CD1c-positive myeloid dendritic cell (primary cell): ENCODE results near the gene NPFF.
"Not testable (repeated sequence)": the region's sequence is repeated elsewhere in the genome, so short reads cannot be mapped to it uniquely, and the experiment has no call there.

Experiments
- DNase-seq: peaks from one replicate; pipeline ENCODE4 v3.0.0-alpha.2; 2016; ENCODE audit errors: extremely low spot score

Gene NPFF

DNA sequence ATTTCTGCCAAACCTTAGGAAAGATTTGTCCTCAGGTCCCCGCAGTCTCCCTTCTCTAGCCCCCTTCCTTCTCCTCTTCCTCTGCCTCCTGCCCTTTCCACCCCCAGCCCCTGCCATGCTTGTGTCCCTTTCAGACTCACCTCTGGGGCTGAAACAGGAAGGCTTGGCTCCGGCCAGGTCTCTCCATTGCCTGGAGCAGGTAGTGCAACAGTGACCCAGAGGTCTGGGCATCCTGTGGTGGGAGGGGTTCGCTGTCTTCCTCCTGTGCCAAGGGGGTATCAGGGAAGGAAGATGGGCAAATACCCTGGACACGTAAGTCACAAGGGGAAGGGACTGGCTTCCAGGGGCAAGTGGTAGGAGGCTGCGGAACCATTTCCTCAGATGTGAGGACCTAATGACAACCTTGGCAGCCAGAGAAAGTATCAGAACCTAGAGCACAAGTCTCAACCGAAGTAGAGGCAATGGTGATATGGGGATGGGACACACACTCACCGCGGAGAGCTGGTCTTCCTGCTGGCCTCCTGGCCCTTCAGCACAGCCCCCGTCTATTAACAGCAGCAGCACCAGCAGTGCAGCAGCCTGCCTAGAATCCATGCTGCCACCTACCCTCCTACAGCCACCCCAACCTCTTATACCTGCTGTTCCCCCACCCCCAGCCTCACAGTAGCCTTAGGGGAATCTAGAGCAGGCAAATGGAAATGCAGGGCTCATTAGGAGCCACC, at the start of gene NPFF:
Gene NPFF, minus strand, starts transcription at position 604 of the 722 bp plus-strand sequence. Its CDS starts 10 bp downstream, at position 594.
- DNase-seq = no peak

DNA sequence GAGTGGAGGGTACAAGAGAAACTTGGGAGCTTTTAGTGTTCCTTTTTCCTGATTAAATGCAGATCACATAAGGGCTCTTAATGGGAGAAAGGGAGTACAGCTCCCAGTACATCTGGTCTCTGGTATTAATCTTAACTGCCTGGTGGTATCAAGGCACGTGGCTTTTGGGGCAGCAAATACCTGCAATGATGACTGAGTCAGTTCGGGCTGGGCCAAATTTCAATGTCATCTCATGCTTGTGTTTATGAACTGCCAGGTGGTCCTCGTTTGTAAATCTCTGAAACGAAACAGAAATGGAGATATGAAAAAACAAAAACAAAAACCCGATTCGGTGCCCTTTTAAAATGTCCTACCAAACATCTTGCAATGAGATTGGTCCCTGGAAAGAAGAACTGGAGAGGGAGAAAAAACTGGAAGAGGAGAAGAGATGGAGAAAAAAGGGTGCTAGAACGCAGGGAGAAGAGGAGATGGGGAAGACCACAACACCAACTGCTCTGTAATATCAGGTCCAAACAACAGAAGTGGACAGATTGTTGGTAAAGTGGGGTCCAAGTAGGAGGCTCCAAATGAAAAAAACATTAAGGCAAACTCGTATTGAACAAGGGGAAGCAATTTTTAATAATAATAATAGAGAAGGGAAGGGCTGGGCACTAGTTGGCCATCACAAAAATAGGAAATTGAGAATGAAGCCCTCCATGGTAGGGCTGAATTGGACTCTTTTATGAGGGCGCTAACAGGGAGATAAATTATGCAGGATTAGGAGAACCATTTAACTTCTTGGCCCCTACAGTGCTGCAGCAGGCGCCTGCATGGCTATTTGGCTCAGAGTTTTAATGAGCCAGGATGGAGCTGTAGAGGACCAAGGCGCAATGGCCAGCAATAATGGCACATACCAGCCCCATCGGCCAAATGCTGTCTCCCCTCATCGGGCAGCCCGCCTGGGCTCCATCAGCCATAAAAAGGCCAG, 45.4 kb upstream of the NPFF start:
- no peak for DNase-seq

GRCh38 chr12:53551889-53552291, 44.6 kb upstream of the NPFF start:
- DNase-seq = no peak

GRCh38 chr12:53550595-53550994, 43.3 kb upstream of the NPFF start:
- DNase-seq = no peak

GRCh38 chr12:53550131-53550530, 42.8 kb upstream of the NPFF start:
- not testable (repeated sequence) for DNase-seq

DNA sequence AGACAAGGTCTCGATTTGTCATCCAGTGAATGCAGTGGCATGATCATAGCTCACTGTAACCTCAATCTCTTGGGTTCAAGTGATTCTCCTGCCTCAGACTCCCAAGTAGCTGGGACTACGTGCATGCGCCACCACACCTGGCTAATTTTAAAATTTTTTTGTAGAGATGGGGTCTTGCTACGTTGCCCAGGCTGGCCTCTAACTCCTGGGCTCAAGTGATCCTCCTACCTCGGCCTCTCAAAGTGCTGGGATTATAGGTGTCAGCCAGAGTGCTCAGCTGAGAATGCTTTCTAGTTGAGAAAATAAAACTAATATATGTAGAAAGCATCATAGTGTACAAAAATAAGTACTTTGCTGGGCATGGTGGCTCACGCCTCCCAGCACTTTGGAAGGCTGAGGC, 41.1 kb upstream of the NPFF start:
- DNase-seq = not testable (repeated sequence)

- peak; percentile 45 for DNase-seq
Observed at GRCh38 chr12:53543539-53543938, 36.3 kb upstream of the NPFF start.

DNA sequence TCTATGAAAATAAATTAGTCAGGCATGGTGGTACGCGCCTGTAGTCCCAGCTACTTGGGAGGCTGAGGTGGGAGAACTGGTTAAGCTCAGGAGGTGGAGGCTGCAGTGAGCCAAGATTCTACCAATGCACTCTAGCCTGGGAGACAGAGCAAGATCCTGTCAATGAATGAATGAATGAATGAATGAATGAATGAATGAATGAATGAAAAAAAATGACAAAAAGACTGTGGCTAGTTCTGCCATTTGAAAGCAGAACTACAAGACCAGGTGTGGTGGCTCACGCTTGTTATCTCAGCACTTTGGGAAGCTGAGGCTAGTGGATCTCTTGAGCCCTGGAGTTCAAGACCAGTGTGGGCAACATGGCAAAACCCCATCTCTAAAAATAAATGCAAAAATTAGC, 32.2 kb upstream of the NPFF start:
- no peak for DNase-seq

GRCh38 chr12:53538209-53538689, 31.0 kb upstream of the NPFF start:
- no peak for DNase-seq

GRCh38 chr12:53536962-53537361, 29.7 kb upstream of the NPFF start:
- no peak for DNase-seq

- peak; percentile 48 for DNase-seq
Observed at GRCh38 chr12:53533471-53533870, 26.2 kb upstream of the NPFF start.

GRCh38 chr12:53532524-53533445, 25.5 kb upstream of the NPFF start:
- no peak for DNase-seq

- no peak for DNase-seq
Observed at GRCh38 chr12:53532021-53532420, 24.7 kb upstream of the NPFF start.

DNA sequence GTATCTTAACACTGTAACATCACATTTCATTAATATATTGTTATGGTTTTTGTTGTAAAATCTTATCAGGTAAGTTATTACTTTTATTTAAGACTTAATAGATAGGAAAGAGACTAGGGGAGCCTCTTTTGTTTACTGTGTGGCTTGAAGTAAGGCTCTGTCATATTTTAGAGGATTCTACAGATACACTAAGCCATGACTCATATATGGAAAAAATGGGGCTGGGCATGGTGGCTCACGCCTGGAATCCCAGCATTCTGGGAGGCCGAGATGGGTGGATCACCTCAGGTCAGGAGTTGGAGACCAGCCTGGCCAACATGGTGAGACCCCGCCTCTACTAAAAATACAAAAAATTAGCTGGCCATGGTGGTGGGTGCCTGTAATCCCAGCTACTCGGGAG, 23.6 kb upstream of the NPFF start:
- no peak for DNase-seq

GRCh38 chr12:53530061-53530460, 22.8 kb upstream of the NPFF start:
- DNase-seq = no peak

GRCh38 chr12:53524476-53524875, 17.2 kb upstream of the NPFF start:
- DNase-seq = no peak

GRCh38 chr12:53523131-53523530, 15.8 kb upstream of the NPFF start:
- DNase-seq = no peak

DNA sequence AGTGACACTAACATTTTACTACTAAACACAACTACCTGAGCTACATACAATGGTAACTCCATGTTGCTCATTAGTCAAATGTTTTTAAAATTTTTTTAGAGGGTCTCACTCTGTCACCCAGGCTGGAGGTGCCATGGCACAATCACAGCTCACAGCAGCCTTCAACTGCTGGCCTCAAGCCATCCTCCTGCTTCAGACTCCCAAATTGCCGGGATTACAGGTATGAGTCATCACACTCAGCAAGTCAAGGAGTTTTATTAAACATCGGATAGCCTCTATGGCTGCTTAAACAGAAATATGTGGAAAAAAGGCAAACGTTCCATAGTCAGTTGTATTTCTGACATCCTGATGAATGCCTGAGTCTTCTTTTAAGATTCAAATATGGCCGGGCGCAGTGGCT, 11.1 kb upstream of the NPFF start:
- no peak for DNase-seq

DNA sequence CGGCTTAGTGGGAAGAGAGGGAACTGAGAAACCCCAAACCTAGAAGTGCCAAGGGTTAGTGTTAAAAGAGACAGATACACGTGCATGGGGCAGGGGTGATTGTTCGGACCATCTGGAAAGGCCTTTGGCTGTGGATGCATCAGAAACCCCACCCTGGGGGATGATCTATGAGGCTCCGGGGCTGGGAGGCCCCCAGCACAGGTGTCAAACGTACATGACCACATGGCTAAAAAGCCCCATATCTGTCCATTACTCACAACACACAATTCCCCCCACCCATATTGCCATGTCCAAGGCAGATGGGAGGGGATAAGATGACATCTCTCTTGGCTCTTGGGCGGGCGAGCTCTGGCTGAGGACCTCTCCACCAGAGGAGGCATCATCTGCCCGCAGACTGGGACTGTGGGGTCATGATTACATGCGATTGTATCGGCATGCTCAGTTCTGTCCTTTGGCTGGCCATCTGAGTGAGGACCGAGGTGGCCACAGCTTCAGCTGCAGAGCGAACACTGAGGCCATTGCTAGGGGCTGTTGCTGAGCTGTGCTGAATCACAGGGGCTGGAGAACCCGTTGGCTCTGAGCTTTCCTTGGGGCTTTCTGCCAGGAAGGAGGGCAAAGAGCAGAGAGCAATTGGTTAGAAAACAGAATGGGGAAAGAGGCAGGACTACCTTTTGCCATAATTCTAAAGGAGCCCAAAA, 9.6 kb upstream of the NPFF start:
- DNase-seq = peak; percentile 7

DNA sequence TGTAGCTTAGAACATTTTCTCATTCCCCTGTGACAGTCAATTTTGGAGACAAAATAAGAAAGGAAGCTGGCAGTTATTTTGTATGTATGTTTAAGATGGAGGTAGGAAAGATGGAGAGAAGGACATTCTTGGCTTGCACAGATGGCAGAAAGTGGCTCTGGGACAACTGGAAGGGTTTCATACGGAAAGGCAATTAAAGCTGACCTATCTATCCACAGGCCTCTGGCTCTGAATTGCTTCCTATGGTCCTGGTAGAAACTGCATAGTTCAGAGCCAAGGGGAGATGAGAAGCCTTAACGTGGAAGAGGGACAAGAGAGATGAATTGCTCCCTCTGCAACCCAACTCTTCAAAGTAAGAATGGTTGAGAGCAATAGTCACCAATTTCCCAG, 8.0 kb upstream of the NPFF start:
- no peak for DNase-seq
